ENCODE measurements around the gene JAM2.
"Not testable (repeated sequence)": the region's sequence is repeated elsewhere in the genome, so short reads cannot be mapped to it uniquely, and the experiment has no call there.

The JAM2 gene, protein sequence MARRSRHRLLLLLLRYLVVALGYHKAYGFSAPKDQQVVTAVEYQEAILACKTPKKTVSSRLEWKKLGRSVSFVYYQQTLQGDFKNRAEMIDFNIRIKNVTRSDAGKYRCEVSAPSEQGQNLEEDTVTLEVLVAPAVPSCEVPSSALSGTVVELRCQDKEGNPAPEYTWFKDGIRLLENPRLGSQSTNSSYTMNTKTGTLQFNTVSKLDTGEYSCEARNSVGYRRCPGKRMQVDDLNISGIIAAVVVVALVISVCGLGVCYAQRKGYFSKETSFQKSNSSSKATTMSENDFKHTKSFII

DNA sequence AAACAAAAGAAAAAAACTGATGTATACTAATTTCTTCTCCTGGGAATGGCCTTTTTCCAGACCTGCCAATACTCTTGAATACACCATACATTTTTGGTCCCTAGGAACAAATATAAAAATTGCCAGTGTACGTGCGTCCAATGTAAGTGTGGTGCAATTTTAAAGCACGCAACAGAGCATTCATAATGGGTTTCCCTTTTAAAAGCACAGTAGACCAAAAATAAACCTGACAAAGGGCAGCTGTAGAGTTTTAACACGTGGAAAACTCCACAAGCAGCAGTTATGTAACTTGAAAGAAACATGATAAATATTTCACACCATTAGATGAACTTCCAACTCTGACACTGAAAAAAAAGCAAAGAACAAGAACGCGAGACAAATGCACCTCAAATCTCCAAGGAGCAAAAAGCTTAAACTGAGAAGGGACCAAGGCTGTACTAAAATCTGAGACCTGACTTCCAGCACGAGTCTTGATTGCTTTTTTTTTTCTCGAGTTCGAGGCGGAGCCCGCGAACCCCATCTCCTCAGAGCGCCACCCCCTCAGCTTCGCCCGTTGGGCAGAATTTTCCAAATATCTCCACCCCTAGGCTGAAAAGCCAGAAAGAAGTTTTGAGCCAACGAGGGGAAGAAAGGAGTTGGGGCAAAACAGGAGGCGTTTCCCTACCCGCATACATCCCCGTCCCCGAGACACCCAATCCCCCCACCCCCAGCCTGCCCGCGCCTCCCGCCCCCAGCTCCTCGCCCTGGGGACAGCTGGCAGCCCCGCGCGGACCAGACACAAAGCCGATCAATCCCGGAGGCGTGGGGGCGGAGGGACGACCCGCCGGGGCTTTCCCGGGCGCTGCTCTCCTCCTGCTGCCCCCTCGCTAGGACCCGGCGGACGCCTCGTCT is at the start of gene JAM2:
Gene JAM2 (plus strand): TSS at position 599 of the 891 bp plus-strand sequence. CDS start 564 bp downstream, outside the sequence.
- DNase-seq = peak; percentile 76

DNA sequence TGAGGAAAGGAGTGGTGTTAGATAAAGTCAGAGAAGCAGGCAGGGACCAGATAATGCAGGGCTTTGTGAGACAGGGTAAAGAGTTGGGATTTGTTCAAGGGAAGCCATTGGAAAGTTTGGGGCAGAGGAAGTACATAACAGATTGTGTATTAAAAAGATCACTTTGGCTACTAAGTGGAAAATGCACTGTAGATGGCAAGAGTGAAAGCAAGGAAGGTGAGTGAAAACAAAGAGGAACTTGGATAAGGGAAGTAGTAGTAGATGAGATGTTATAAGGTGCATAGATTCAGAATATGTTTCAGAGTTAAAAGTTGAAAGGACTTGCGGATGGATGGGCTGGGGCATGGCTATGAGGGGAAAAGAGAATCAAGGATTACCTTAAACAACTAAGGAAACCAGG is 49.2 kb upstream of the JAM2 start:
- no peak for DNase-seq

DNA sequence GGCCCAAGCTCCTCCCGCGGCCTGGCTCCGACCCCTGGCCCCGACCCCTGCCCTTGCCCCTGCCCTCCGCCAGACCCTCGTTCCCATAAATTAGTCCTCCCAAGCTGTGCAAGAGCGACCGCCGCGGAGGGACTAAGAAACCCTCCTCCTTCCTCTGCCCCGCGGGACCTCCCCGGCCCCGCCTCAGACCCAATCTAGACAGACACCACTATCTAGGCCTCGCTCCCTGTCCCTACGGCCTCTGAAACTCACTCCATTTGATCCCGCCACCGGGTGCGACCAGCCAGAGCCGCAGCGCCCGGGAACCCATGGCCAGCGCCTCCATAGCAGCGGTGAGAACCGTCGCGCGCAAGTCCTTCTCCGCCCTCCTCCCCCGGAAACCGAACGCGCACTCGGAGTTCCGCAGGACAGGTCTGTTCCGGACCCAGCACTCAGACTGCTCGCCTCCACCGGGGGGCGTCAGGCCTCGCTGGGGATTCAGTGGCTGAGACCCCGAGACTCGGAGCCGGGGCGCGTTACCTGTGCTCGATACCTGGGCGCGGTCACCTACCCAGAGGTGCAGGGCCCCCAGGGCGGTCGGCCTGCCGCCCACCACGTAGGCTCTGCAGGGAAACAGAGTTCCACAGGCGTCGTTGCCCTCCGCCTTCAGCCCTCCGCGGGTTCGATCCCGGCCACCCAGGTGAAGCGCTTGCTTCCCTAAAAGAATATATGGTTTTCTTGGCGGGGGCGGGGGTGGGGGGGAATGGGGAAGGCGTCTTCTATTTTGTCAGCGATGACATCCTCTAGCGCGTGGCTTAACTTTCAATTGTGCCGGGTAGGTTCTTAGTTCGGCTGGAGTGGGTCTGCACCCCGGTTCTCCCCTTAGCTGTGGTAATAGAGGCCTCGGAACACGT is 31.7 kb upstream of the JAM2 start, which contains the start of gene MRPL39:
Gene MRPL39 (minus strand): TSS at position 331 of the 893 bp plus-strand sequence. CDS start 6 bp downstream, at position 325.
- DNase-seq = peak; percentile 94

DNA sequence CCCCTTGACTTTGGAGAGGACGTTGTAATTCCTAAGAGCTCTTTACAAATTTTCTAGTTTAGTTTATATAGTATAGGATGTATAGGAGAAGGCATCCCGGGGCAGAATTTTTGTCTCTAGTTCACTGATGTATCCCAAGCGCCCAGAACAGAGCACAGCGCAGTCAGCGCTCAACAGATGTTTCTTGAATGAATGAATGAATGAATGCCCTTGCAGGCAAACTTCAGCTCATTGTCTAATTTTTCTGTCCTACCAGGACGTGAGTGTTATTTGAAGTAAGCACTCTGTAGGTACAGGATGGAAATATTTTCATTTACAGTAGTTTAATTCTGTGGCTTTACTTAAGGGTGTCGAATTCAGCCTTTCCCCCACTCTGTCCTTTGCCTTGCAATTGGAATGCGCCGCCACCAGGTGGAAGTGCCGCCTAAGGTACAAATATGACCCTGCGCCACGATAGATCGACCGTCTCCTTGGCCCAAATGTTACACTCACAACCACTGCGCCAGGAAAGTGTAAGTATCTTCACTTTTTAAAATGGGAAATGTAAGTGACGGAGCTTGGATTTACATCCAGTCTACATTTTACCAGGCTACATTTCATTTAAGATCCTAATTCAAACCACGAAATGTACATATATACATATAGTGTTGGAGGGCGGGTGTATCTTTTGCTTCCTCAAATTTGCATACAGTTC is 30.9 kb upstream of the JAM2 start:
- DNase-seq = peak; percentile 86

DNA sequence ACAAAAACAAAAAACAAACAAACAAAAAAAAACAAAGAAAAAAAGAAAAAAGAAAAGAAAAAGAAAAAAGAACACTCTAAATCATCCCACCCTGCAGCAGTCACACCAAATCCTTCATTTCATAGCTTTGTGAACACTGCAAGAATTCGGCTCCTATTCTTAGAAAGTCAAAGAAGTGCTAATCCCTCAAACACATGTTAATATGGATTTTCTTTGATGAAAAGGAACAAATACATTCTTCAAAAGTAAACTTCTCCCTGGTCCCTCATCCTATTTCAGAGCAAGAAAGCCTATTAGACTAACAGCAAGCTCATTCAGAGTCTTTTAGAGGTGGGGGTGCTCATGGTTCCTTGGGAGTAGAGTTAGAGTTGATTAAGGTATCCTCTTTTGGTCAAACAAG is 24.6 kb upstream of the JAM2 start:
- DNase-seq = no peak

DNA sequence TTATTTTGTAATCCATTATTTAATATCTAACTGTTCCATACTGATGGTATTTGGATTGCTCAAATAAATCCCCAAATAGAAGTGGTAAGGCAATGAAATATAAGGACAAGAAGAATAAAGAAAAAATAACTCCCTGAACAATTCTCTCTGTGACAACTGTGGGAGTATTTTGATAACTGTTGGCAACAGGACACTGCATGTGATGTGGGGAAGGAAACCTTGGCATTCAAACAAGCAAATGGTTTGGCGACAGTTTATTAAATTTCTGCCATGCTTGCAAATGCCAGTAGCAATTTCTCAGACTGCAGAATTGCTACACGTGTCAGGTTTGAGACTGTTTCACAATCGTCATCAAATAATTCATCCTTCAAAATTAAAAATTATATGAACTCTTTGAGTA is 23.2 kb upstream of the JAM2 start:
- DNase-seq = no peak

DNA sequence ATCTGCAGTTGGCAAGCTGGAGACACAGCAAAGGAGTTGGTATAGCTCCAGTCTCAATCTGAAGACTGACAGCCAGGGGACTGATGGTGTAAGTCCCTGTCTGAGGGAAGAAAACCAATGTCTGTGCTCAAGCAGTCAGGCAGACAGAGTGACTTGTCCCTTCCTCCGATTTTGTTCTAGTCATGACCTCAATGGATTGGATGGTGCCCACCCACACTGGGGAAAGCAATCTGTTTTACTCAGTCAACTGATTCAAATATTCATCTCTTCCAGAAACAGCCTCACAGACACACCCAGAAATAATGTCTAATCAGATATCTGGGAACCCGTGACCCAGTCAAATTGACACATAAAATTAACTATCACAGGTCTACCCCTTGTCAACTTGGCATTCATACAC is 19.9 kb upstream of the JAM2 start:
- no peak for DNase-seq

GRCh38 chr21:25624511-25624910 is 14.5 kb upstream of the JAM2 start:
- DNase-seq = no peak

GRCh38 chr21:25625036-25625435 is 14.0 kb upstream of the JAM2 start:
- DNase-seq = no peak

DNA sequence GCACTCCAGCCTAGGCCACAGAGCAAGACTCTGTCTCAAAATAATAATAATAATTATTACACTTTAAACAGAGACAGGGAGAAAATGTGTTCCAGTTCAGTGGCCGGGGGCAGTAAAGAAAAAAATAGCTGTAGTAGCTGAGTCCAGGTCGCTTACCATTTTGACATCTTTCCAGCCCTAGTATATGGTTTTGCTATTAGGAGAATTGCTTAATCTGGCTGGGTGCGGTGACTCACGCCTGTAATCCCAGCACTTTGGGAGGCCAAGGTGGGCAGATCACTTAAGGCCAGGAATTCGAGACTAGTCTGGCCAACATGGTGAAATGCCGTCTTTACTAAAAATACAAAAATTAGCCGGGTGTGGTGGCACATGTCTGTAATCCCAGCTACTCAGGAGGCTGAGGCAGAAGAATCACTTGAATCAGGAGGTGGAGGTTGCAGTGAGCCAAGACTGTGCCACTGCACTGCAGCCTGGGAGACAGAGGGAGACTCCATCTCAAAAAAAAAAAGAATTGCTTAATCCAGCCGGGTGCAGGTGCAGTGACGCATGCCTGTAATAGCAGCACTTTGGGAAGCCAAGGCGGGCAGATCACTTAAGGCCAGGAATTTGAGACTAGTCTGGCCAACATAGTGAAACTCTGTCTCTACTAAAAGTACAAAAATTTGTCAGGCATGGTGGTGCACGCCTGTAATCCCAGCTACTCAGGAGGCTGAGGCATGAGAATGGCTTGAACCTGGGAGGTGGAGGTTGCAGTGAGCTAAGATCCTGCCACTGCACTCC is 13.1 kb upstream of the JAM2 start:
- not testable (repeated sequence) for DNase-seq

- DNase-seq = no peak
Measured at GRCh38 chr21:25626757-25627156, 12.3 kb upstream of the JAM2 start.

- no peak for DNase-seq
Measured at GRCh38 chr21:25632296-25632695, 6.8 kb upstream of the JAM2 start.

DNA sequence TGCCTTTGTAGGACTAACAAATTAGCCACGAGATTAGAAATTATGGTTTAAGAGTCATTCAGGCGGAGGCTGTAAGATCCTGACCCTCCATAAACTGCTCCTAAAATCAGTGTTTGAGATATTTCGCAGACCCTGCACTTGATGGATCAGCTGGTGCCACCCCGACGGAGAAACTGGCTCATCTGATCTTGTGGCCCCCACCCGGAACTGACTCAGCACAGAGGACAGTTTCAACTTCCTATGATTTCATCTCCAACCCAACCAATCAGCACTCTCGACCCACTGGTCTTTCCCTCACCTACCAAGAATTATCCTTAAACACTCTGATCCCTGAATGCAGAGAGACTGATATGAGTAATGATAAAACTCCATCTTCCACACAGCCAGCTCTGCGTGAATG is 3.7 kb upstream of the JAM2 start:
- DNase-seq = no peak

- no peak for DNase-seq
Measured at GRCh38 chr21:25636727-25637126, 2.3 kb upstream of the JAM2 start.

- DNase-seq = no peak
Measured at GRCh38 chr21:25637851-25638659, 1.0 kb upstream of the JAM2 start.

GRCh38 chr21:25639551-25640201 is 618 bp downstream of the JAM2 start:
- peak; percentile 77 for DNase-seq

DNA sequence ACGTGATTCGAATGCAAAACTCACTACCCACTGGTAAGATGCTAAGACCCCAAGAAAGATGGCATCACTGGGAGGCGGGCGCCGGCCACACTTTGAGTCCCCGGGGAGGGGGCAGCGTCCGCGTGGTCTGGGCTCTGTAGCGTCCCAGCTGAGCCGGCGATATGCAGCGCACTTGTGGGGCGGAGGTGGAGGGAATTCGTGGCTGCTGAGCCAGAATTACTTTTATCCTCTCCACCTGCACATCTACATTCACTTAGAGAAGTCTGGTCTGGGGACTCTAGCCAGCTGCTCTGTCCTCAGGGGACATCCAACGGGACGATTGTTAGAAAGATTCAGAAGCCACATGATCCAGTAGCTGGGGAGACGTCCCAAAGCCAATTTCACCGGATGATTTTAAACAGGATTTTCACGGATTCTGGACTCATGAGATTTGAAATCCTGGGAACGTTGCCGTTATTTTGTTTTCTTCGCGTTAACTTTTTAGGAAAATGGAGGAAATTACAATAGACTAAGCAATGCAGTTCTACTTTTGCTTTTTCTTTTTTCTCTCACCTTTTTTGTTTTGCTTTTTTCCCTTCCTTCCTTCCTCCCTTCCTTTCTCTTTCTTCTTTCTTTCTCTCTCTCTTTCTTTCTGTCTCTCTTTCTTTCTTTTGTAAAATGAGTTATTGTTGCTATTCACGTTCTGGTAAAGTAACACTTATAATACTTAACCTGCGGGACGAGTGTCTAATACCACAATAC is 1.3 kb downstream of the JAM2 start:
- DNase-seq = peak; percentile 62

- DNase-seq = no peak
Measured at GRCh38 chr21:25640943-25641292, 1.9 kb downstream of the JAM2 start.

GRCh38 chr21:25643486-25643885 is 4.4 kb downstream of the JAM2 start:
- DNase-seq = no peak
